GM18861 (cell line): ENCODE data around the gene SLC26A9.
"Not testable (repeated sequence)": the region's sequence is repeated elsewhere in the genome, so short reads cannot be mapped to it uniquely, and the experiment has no call there.

Experiments used
- ATAC-seq: cut with Tn5 transposase; IDR thresholded peaks from one replicate; pipeline ENCODE4 v1.9.1; 2021; ENCODE audit not compliant: unreplicated experiment

SLC26A9 gene

DNA sequence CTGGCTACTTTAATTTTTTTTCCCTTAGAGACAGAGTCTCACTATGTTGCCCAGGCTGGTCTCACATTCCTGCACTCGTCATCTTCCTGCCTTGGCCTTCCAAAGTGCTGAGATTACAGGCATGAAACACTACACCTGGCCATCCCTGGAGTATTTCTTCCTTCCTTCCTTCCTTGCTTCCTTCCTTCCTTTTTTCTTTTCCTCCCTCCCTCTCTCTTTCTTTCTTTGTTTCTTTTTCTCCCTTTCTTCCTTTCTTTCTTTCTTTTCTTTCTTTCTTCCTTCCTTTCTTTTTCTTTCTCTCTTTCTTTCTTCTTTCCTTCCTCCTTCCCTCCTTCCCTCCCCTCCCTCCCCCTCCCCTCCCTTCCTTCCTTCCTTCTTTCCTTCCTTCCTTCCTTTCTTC lies 46.9 kb downstream of the SLC26A9 start:
- ATAC-seq = no peak

- not testable (repeated sequence) for ATAC-seq
Observed at GRCh38 chr1:205894119-205894518, 49.1 kb downstream of the SLC26A9 start.

GRCh38 chr1:205892175-205892574 lies 51.1 kb downstream of the SLC26A9 start:
- not testable (repeated sequence) for ATAC-seq

GRCh38 chr1:205891481-205891880 lies 51.8 kb downstream of the SLC26A9 start:
- not testable (repeated sequence) for ATAC-seq

DNA sequence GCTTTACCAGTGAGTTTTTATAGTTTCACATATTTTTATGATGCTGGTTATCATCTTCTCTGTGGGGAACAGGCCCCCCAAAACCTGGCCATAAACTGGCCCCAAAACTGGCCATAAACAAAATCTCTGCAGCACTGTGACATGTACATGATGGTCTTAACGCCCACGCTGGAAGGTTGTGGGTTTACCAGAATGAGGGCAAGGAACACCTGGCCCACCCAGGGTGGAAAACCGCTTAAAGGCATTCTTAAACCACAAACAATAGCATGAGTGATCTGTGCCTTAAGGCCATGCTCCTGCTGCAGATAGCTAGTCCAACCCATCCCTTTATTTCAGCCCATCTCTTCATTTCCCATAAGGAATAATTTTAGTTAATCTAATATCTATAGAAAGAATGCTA lies 52.6 kb downstream of the SLC26A9 start:
- ATAC-seq = not testable (repeated sequence)

- not testable (repeated sequence) for ATAC-seq
Observed at GRCh38 chr1:205889706-205890105, 53.5 kb downstream of the SLC26A9 start.

GRCh38 chr1:205889006-205889405 lies 54.2 kb downstream of the SLC26A9 start:
- not testable (repeated sequence) for ATAC-seq

GRCh38 chr1:205883792-205884191 lies 59.5 kb downstream of the SLC26A9 start:
- no peak for ATAC-seq

GRCh38 chr1:205880923-205881322 lies 62.3 kb downstream of the SLC26A9 start:
- no peak for ATAC-seq

DNA sequence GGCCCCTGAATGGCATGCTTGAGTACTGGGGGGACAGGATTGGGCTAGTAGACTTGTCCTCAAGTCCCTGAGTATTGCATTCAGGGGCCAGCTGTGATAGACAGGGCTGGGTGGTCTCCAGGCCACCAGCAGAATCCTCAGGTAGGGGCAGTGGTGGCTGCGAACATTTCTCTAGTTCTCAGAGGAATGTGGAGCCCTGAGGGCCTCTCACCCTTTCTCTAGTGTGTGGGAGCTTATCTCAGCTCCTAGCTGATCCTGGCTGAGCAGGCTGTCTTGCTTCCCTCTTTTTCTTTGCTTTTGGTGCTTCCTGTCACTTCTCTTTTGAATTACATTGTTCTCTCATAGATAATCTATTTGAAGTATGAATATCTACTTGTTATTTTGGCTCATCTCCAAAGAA lies 63.3 kb downstream of the SLC26A9 start:
- ATAC-seq = no peak

- ATAC-seq = no peak
Observed at GRCh38 chr1:205878026-205878425, 65.2 kb downstream of the SLC26A9 start.

GRCh38 chr1:205873148-205873547 lies 70.1 kb downstream of the SLC26A9 start:
- ATAC-seq = not testable (repeated sequence)

DNA sequence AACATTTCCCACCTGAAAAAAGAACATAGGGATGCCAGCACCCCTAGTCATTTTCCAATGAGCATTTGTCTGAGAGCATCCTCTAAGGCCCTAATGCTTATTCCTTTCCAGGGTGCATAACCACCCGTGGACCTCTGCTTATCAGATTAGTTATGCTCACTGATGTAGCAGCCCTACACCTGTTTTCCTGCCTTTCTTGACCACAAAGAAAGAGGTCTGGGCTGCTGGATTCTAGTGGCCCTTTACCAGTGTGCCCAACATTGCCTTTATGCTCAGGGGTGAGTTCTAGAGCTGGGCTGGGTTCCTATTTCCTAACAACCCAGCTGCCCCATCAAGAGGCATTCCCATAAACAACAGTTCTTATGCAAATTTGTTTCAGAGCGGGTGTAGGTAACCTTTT lies 73.0 kb downstream of the SLC26A9 start:
- no peak for ATAC-seq
